Transverse colon (tissue), 4 donors: ENCODE measurements around the gene TTC22.

ENCODE experiments used
- EP300 ChIP-seq: sonication (generic); formaldehyde crosslinking; IDR thresholded peaks from one replicate; pipeline ENCODE4 v1.6.1; 2017; ENCODE audit warnings: antibody characterized with exemption, low read depth
- POLR2AphosphoS5 ChIP-seq, 3 donors: sonication (generic); formaldehyde crosslinking; IDR thresholded peaks; one replicate each; pipeline ENCODE4 v1.6.1; 2016; ENCODE audit warnings: antibody characterized with exemption in 3 of 3
- TF ChIP-seq, protein P1 (sequence below), 5 experiments: fragments of 200-600 bp in 3 of 5; fragments of 450-650 bp in 2 of 5; sonication (generic) in 3 of 5; IDR thresholded peaks; 1 replicate in 2 of 5; 2 replicates in 3 of 5; pipeline ENCODE4 v1.5.1; 2016 to 2017; ENCODE audit warnings: antibody characterized with exemption in 5 of 5, inconsistent platforms in 3 of 5, mild to moderate bottlenecking in 2 of 5, moderate library complexity in 1 of 5

DNA sequence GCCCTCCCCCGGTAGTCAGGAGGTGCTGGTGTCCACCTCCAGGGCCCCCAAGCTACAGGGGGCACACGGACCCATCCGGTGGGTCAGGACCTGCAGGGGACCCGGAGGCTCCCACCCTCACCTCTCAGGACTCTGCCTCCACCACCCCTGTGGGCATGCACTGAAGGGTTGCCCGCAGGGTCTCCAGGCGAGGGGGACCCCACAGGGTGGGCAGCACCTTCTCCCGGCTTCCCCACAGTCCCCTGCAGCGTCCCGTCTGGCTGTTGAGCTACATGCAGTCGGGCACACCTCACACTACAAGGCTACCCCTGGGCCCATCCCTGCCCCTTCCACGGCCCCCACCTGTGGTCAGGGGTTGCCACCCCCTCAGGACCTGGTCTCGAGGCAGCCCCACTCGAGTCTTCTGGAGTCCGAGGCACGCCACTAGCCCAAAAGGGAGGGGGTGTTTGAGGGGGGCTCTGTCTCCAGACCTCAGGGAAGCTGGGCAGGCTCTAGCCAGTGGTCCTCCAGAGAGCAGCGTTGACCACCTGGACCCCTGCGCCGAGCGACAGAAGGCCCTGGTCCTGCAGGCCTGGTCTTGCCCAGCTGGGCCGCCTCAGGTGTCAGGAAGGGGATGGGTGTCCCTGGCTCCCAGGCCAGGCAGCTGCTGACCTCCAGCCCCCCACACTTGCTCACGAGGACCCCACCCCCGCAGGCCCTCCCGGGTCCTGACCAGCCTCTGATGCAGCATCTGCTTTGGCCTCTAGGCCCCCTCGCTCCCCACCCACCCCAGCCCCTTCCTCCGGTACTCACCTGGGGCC is 46.4 kb downstream of the TTC22 start:
- TF ChIP-seq, protein P1, sequence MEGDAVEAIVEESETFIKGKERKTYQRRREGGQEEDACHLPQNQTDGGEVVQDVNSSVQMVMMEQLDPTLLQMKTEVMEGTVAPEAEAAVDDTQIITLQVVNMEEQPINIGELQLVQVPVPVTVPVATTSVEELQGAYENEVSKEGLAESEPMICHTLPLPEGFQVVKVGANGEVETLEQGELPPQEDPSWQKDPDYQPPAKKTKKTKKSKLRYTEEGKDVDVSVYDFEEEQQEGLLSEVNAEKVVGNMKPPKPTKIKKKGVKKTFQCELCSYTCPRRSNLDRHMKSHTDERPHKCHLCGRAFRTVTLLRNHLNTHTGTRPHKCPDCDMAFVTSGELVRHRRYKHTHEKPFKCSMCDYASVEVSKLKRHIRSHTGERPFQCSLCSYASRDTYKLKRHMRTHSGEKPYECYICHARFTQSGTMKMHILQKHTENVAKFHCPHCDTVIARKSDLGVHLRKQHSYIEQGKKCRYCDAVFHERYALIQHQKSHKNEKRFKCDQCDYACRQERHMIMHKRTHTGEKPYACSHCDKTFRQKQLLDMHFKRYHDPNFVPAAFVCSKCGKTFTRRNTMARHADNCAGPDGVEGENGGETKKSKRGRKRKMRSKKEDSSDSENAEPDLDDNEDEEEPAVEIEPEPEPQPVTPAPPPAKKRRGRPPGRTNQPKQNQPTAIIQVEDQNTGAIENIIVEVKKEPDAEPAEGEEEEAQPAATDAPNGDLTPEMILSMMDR (IDR thresholded peaks at IDR 0.05) = no peak
- TF ChIP-seq POLR2AphosphoS5 (IDR thresholded peaks at IDR 0.05) = no peak
- no peak for TF ChIP-seq EP300
